WTC11 (cell line): ENCODE results near the gene MBOAT2. TPM values are rescaled to one million over a fixed set of nuclear protein-coding genes. Genes with fewer than 3 reads are reported as not detected.

Experiments
- ATAC-seq: fragments of 200-7000 bp; cut with Tn5 transposase; 2 replicates; pipeline ENCODE4 v1.10.0; 2021; ENCODE audit warnings: mild to moderate bottlenecking, moderate library complexity
- CTCF ChIA-PET: fragments of 300-600 bp; sonication (Branson Sonifier 250); formaldehyde crosslinking; loops from one replicate; lab custom pipeline; 2021; ENCODE audit warnings: antibody characterized with exemption; lab: Charles Lee
- POLR2A ChIA-PET: fragments of 350-600 bp; sonication (Branson Sonifier 250); formaldehyde crosslinking; loops from one replicate; lab custom pipeline; 2021; ENCODE audit warnings: antibody characterized with exemption; lab: Charles Lee
- DNase-seq: peaks from one replicate; pipeline ENCODE4 v3.0.0; 2021; ENCODE audit warnings: low spot score
- H3K27ac Mint-ChIP-seq: 2 replicates; pipeline ENCODE4 v1.8.0; 2021; ENCODE audit warnings: mixed read lengths
- H3K27me3 Mint-ChIP-seq: 2 replicates; pipeline ENCODE4 v1.8.0; 2021; ENCODE audit warnings: low read depth, mild to moderate bottlenecking, moderate library complexity, mixed read lengths
- H3K36me3 Mint-ChIP-seq: 2 replicates; pipeline ENCODE4 v1.8.0; 2021; ENCODE audit warnings: mixed read lengths
- H3K4me1 Mint-ChIP-seq: 2 replicates; pipeline ENCODE4 v1.8.0; 2022; ENCODE audit warnings: mixed read lengths
- H3K4me3 Mint-ChIP-seq: 2 replicates; pipeline ENCODE4 v1.8.0; 2021; ENCODE audit warnings: mild to moderate bottlenecking, moderate library complexity, mixed read lengths
- H3K9me3 Mint-ChIP-seq: 2 replicates; pipeline ENCODE4 v1.8.0; 2021; ENCODE audit warnings: mixed read lengths
- AFF4 ChIP-seq: sonication (generic); formaldehyde crosslinking; IDR thresholded peaks from 2 replicates; pipeline ENCODE4 v1.8.1; 2023; ENCODE audit warnings: mild to moderate bottlenecking, missing genetic modification reagents, borderline replicate concordance
- ATF1 ChIP-seq: sonication (generic); formaldehyde crosslinking; IDR thresholded peaks from 2 replicates; pipeline ENCODE4 v1.8.1; 2023; ENCODE audit warnings: mild to moderate bottlenecking, moderate library complexity, missing genetic modification reagents
- ATF2 ChIP-seq: sonication (generic); formaldehyde crosslinking; IDR thresholded peaks from 2 replicates; pipeline ENCODE4 v1.8.1; 2022; ENCODE audit warnings: low read depth, missing genetic modification reagents, borderline replicate concordance
- CDX4 ChIP-seq: fragments of 250-450 bp; sonication (Bioruptor Pico); IDR thresholded peaks from 2 replicates; pipeline ENCODE4 v1.9.0; 2021; ENCODE audit warnings: moderate library complexity, mild to moderate bottlenecking, inconsistent platforms, borderline replicate concordance
- CTCF ChIP-seq: fragments of 200-600 bp; IDR thresholded peaks from 2 replicates; pipeline ENCODE4 v1.8.0; 2022; ENCODE audit warnings: antibody characterized with exemption
- E2F1 ChIP-seq: sonication (generic); formaldehyde crosslinking; IDR thresholded peaks from 2 replicates; pipeline ENCODE4 v1.8.0; 2022; ENCODE audit warnings: mild to moderate bottlenecking, missing genetic modification reagents
- E2F4 ChIP-seq: sonication (generic); formaldehyde crosslinking; IDR thresholded peaks from 2 replicates; pipeline ENCODE4 v1.8.1; 2022; ENCODE audit warnings: low read depth, mild to moderate bottlenecking, moderate library complexity, missing genetic modification reagents, borderline replicate concordance
- ERG ChIP-seq: fragments of 250-450 bp; sonication (Bioruptor Pico); IDR thresholded peaks from 2 replicates; pipeline ENCODE4 v1.8.0; 2021; ENCODE audit warnings: mild to moderate bottlenecking
- FOXK1 ChIP-seq: sonication (generic); formaldehyde crosslinking; IDR thresholded peaks from 2 replicates; pipeline ENCODE4 v1.8.0; 2022; ENCODE audit warnings: mild to moderate bottlenecking, moderate library complexity, missing genetic modification reagents
- FOXP1 ChIP-seq: sonication (generic); formaldehyde crosslinking; IDR thresholded peaks from 2 replicates; pipeline ENCODE4 v1.8.0; 2022; ENCODE audit warnings: missing genetic modification reagents, mild to moderate bottlenecking, moderate library complexity, borderline replicate concordance
- KAT7 ChIP-seq: sonication (generic); formaldehyde crosslinking; IDR thresholded peaks from 2 replicates; pipeline ENCODE4 v1.8.1; 2023; ENCODE audit warnings: missing genetic modification reagents, mild to moderate bottlenecking, borderline replicate concordance
- SMAD4 ChIP-seq: sonication (generic); formaldehyde crosslinking; IDR thresholded peaks from 2 replicates; pipeline ENCODE4 v1.8.0; 2022; ENCODE audit warnings: mild to moderate bottlenecking, missing genetic modification reagents
- ZBTB21 ChIP-seq: sonication (generic); formaldehyde crosslinking; IDR thresholded peaks from 2 replicates; pipeline ENCODE4 v1.8.1; 2023; ENCODE audit warnings: mild to moderate bottlenecking, missing genetic modification reagents, borderline replicate concordance
- ZNF232 ChIP-seq: sonication (generic); formaldehyde crosslinking; IDR thresholded peaks from 2 replicates; pipeline ENCODE4 v1.8.0; 2022; ENCODE audit warnings: mild to moderate bottlenecking, missing genetic modification reagents
- ZNF416 ChIP-seq: fragments of 250-450 bp; sonication (Bioruptor Pico); IDR thresholded peaks from 2 replicates; pipeline ENCODE4 v1.9.0; 2021; ENCODE audit warnings: mild to moderate bottlenecking, inconsistent platforms
- total RNA-seq: library from RNA; stranded (reverse); gene quantifications from 3 replicates; pipeline ENCODE4 v1.2.3, GENCODE V29; 2021

The MBOAT2 gene
- total RNA-seq, 1 experiment from 2014 or later, result 24.7 TPM

GRCh38 chr2:8977758-8978157, 25.7 kb downstream of the MBOAT2 start:
- Mint-ChIP-seq H3K9me3 (no peaks in the 10 kb centered on the region; the same call in 1 of the 2 replicates), H3K4me1 (peaks cover 14% of the 10 kb centered on the region), H3K27me3 (no peaks in the 10 kb centered on the region), H3K36me3 (no peaks in the 10 kb centered on the region; the same call in 1 of the 2 replicates), H3K4me3 (no peak overlapping the region), H3K27ac (no peak overlapping the region)
- DNase-seq (no peak), ATAC-seq (no peak)
- CTCF ChIA-PET, result interaction anchor here (1.1 to 2.1 kb wide), 2 partner anchors 8 to 133 kb away, joined by 4 to 8 read pairs; no protein-coding TSS in a partner anchor
- no peak for TF ChIP-seq ERG (CRISPR knock-in tag)
- TF ChIP-seq CDX4 (CRISPR knock-in tag), result no peak
- TF ChIP-seq ZBTB21 (CRISPR knock-in tag), result no peak
- no peak for TF ChIP-seq ATF2 (CRISPR knock-in tag)
- TF ChIP-seq ZNF416 (CRISPR knock-in tag), result no peak
- TF ChIP-seq FOXK1 (CRISPR knock-in tag), result no peak
- TF ChIP-seq SMAD4 (CRISPR knock-in tag), result no peak
- no peak for TF ChIP-seq ATF1 (CRISPR knock-in tag)
- no peak for TF ChIP-seq CTCF
- no peak for TF ChIP-seq E2F4 (CRISPR knock-in tag)
- TF ChIP-seq E2F1 (CRISPR knock-in tag), result no peak
- TF ChIP-seq ZNF232 (CRISPR knock-in tag), result no peak
- TF ChIP-seq AFF4 (CRISPR knock-in tag), result no peak
- no peak for TF ChIP-seq KAT7 (CRISPR knock-in tag)
- TF ChIP-seq FOXP1 (CRISPR knock-in tag), result no peak
- POLR2A ChIA-PET, result no interaction called here
